GM12878 (cell line): ENCODE measurements around the gene GPER1. TPM values are rescaled to one million over a fixed set of nuclear protein-coding genes. Genes with fewer than 3 reads are reported as not detected.

Source experiments
- BCLAF1 ChIP-seq: fragments of 450-650 bp; IDR thresholded peaks from 2 replicates; pipeline ENCODE4 v1.6.1; 2017; ENCODE audit warnings: antibody characterized with exemption, mild to moderate bottlenecking, moderate library complexity
- BHLHE40 ChIP-seq, 2 experiments: fragments of 450-650 bp in 1 of 2; IDR thresholded peaks; 2 replicates each; pipeline ENCODE4 v1.6.1; 2011 to 2017; ENCODE audit warnings: low read depth in 2 of 2, borderline replicate concordance in 1 of 2, improper control_type of control experiment in 1 of 2, low read length in 1 of 2, mild to moderate bottlenecking in 1 of 2
- CHD1 ChIP-seq: IDR thresholded peaks from 2 replicates; pipeline ENCODE4 v1.6.1; 2012; ENCODE audit warnings: low read depth, low read length, improper control_type of control experiment
- ELK1 ChIP-seq: IDR thresholded peaks from 2 replicates; pipeline ENCODE4 v1.6.1; 2012; ENCODE audit warnings: low read depth, low read length, improper control_type of control experiment
- EZH2 ChIP-seq: IDR thresholded peaks from 2 replicates; pipeline ENCODE4 v1.6.1; 2012; ENCODE audit warnings: low read depth, mild to moderate bottlenecking, control low read depth, inconsistent platforms, low read length, borderline replicate concordance; ENCODE audit not compliant: control insufficient read depth
- FOXM1 ChIP-seq: IDR thresholded peaks from 2 replicates; pipeline ENCODE4 v1.6.1; 2012; ENCODE audit warnings: low read depth, mild to moderate bottlenecking, inconsistent platforms, low read length, moderate library complexity
- GABPA ChIP-seq: IDR thresholded peaks from 2 replicates; pipeline ENCODE4 v1.6.1; 2014; ENCODE audit warnings: antibody characterized with exemption, low read depth, mild to moderate bottlenecking, inconsistent platforms
- HDAC2 ChIP-seq: fragments of 200-600 bp; sonication (generic); IDR thresholded peaks from 2 replicates; pipeline ENCODE4 v1.6.1; 2017
- MAX ChIP-seq: IDR thresholded peaks from 2 replicates; pipeline ENCODE4 v1.6.1; 2012; ENCODE audit warnings: low read depth, low read length, improper control_type of control experiment
- NBN ChIP-seq: fragments of 450-650 bp; IDR thresholded peaks from 2 replicates; pipeline ENCODE4 v1.6.1; 2016
- NKRF ChIP-seq: fragments of 450-650 bp; conservative IDR thresholded peaks from 2 replicates; pipeline ENCODE4 v1.6.1; 2017; ENCODE audit warnings: mild to moderate bottlenecking, moderate library complexity
- NR2C1 ChIP-seq: fragments of 450-650 bp; IDR thresholded peaks from 2 replicates; pipeline ENCODE4 v1.6.1; 2017; ENCODE audit warnings: antibody characterized with exemption, mild to moderate bottlenecking, moderate library complexity
- NR2F1 ChIP-seq: fragments of 450-650 bp; conservative IDR thresholded peaks from 2 replicates; pipeline ENCODE4 v1.6.1; 2017; ENCODE audit warnings: mild to moderate bottlenecking
- NRF1 ChIP-seq: conservative IDR thresholded peaks from 2 replicates; pipeline ENCODE4 v1.6.1; 2011; ENCODE audit warnings: mild to moderate bottlenecking, low read depth, low read length, improper control_type of control experiment
- PAX5 ChIP-seq: IDR thresholded peaks from 2 replicates; pipeline ENCODE4 v1.6.1; 2011; ENCODE audit warnings: low read depth, low read length, borderline replicate concordance
- RAD21 ChIP-seq: IDR thresholded peaks from 2 replicates; pipeline ENCODE4 v1.6.1; 2011; ENCODE audit warnings: mild to moderate bottlenecking, low read depth, low read length, moderate library complexity; ENCODE audit not compliant: insufficient read depth
- RELB ChIP-seq: fragments of 450-650 bp; IDR thresholded peaks from 2 replicates; pipeline ENCODE4 v1.6.1; 2017; ENCODE audit warnings: low read depth, mild to moderate bottlenecking, moderate library complexity
- SIX5 ChIP-seq: IDR thresholded peaks from 2 replicates; pipeline ENCODE4 v1.6.1; 2011; ENCODE audit warnings: mild to moderate bottlenecking, low read depth, low read length, moderate library complexity; ENCODE audit not compliant: severe bottlenecking
- ZBTB33 ChIP-seq: fragments of 450-650 bp; IDR thresholded peaks from 2 replicates; pipeline ENCODE4 v1.6.1; 2017; ENCODE audit warnings: mild to moderate bottlenecking
- polyA plus RNA-seq, 11 experiments: library from polyadenylated mRNA; depleted of rRNA in 4 of 11; unstranded in 6 of 11; stranded (reverse) in 5 of 11; fragments of >200 nt; fragmentation: Nextera tagmentation in 4 of 11; fragmentation: Illumina TruSeq in 1 of 11; extraction: Ambion mirVana in 4 of 11; extraction: Trizol in 1 of 11; gene quantifications; 1 replicate in 1 of 11; 2 replicates in 10 of 11; pipeline versions ENCODE4 v1.2.1 to v1.2.3, GENCODE V29; 2011 to 2016; ENCODE audit warnings: inconsistent platforms in 2 of 11, missing spikeins in 2 of 11, low read depth in 1 of 11
- total RNA-seq, 4 experiments: library from RNA; depleted of rRNA in 3 of 4; stranded (reverse); fragments of >200 nt in 3 of 4; fragmentation: Illumina TruSeq in 1 of 4; extraction: Trizol in 1 of 4; gene quantifications; 2 replicates each; pipeline versions ENCODE4 v1.2.1 to v1.2.3, GENCODE V29; 2013 to 2021

The GPER1 gene
- total and polyA plus RNA-seq, 10 of the 15 experiments (the other 5 are each of a cell fraction or from before 2014, with no cell fraction given) = 0.03 to 6.5 (median 2.6) TPM

- TF ChIP-seq NKRF (peak; percentile 20; the same call in 1 of the 2 replicates), RAD21 (peak; percentile 95), FOXM1 (no peak), EZH2 (no peak), PAX5 (no peak), NRF1 (no peak), BHLHE40 (IDR thresholded peaks at IDR 0.05; ENCODE audit: borderline replicate concordance in 1 of 2, low read depth in 2 of 2, low read length in 1 of 2) (peak in 1 of 2 experiments; percentile 68; a peak in 1 of 4 replicates), NR2C1 (no peak), GABPA (no peak), RELB (no peak), SIX5 (no peak), BCLAF1 (no peak), ZBTB33 (no peak), ELK1 (peak; percentile 45; the same call in 1 of the 2 replicates), NBN (peak; percentile 67; the same call in 1 of the 2 replicates), MAX (0 out of 2 replicates have a peak, but pooled peaks have one; percentile 45), HDAC2 (no peak), NR2F1 (peak; percentile 65; the same call in 1 of the 2 replicates), CHD1 (no peak)
Observed at GRCh38 chr7:1065585-1066241, 22.2 kb upstream of the GPER1 start (continued).
